SU-DHL-6 (cell line): ENCODE measurements around the gene SETBP1.

Experiments
- H2AFZ ChIP-seq: fragments of 200-600 bp; sonication (generic); 2 replicates; pipeline ENCODE4 v1.6.1; 2014; ENCODE audit warnings: low read depth, mild to moderate bottlenecking, moderate library complexity, mixed read lengths, antibody characterized with exemption, low read length; ENCODE audit not compliant: severe bottlenecking
- H3F3A ChIP-seq: fragments of 200-600 bp; shearing (Covaris generic); 2 replicates; pipeline ENCODE4 v1.6.0; 2016; ENCODE audit warnings: antibody characterized with exemption, mild to moderate bottlenecking; ENCODE audit not compliant: insufficient read depth
- H3K27ac ChIP-seq: fragments of 200-600 bp; sonication (generic); 2 replicates; pipeline ENCODE4 v1.5.1; 2016; ENCODE audit warnings: low read depth, mild to moderate bottlenecking, low read length, moderate library complexity, mixed read lengths
- H3K27me3 ChIP-seq: fragments of 200-600 bp; sonication (generic), shearing (Covaris generic); 2 replicates; pipeline ENCODE4 v1.6.0; 2014; ENCODE audit warnings: mild to moderate bottlenecking, low read length
- H3K36me3 ChIP-seq: fragments of 200-600 bp; sonication (generic); 2 replicates; pipeline ENCODE4 v1.6.1; 2014; ENCODE audit warnings: mild to moderate bottlenecking, low read length, mixed read lengths
- H3K4me2 ChIP-seq: fragments of 300-600, 200-600 bp; shearing (Covaris generic), sonication (generic); 2 replicates; pipeline ENCODE4 v1.6.0; 2014; ENCODE audit warnings: low read length, low read depth, mild to moderate bottlenecking; ENCODE audit not compliant: poor library complexity, severe bottlenecking
- H3K4me3 ChIP-seq: fragments of 200-600 bp; sonication (generic); 2 replicates; pipeline ENCODE4 v1.5.1; 2014; ENCODE audit warnings: antibody characterized with exemption, low read length, mild to moderate bottlenecking, mixed read lengths; ENCODE audit not compliant: insufficient read depth, poor library complexity, severe bottlenecking
- H3K79me2 ChIP-seq: fragments of 200-600 bp; sonication (generic); 2 replicates; pipeline ENCODE4 v1.6.1; 2014; ENCODE audit warnings: mild to moderate bottlenecking, low read length, moderate library complexity; ENCODE audit not compliant: insufficient read depth
- H3K9ac ChIP-seq: fragments of 200-600 bp; sonication (generic); 2 replicates; pipeline ENCODE4 v1.7.0; 2014; ENCODE audit warnings: mild to moderate bottlenecking, low read length
- H3K9me2 ChIP-seq: fragments of 200-600 bp; sonication (generic); replicated peaks from 2 replicates; pipeline ENCODE4 v1.6.1; 2014; ENCODE audit warnings: low read length; ENCODE audit not compliant: insufficient read depth
- H3K9me3 ChIP-seq: fragments of 200-600 bp; sonication (generic); 2 replicates; pipeline ENCODE4 v1.6.1; 2014; ENCODE audit warnings: low read length, mixed read lengths; ENCODE audit not compliant: insufficient read depth
- H4K20me1 ChIP-seq: fragments of 200-600 bp; sonication (generic); 2 replicates; pipeline ENCODE4 v1.6.1; 2014; ENCODE audit warnings: low read depth, mild to moderate bottlenecking, antibody characterized with exemption, low read length, moderate library complexity, mixed read lengths
- EZH2phosphoT487 ChIP-seq: fragments of 200-600 bp; sonication (generic), shearing (Covaris generic); conservative IDR thresholded peaks from 2 replicates; pipeline ENCODE4 v1.6.1; 2018; ENCODE audit warnings: mild to moderate bottlenecking, antibody characterized with exemption, low read length, moderate library complexity, mixed read lengths
- TF ChIP-seq, protein P1 (sequence below): fragments of 200-600 bp; sonication (generic); IDR thresholded peaks from one replicate; pipeline ENCODE4 v1.5.1; 2017; ENCODE audit warnings: antibody characterized with exemption, mild to moderate bottlenecking, low read length, moderate library complexity; ENCODE audit not compliant: insufficient read depth, poor library complexity, severe bottlenecking

The SETBP1 gene

DNA sequence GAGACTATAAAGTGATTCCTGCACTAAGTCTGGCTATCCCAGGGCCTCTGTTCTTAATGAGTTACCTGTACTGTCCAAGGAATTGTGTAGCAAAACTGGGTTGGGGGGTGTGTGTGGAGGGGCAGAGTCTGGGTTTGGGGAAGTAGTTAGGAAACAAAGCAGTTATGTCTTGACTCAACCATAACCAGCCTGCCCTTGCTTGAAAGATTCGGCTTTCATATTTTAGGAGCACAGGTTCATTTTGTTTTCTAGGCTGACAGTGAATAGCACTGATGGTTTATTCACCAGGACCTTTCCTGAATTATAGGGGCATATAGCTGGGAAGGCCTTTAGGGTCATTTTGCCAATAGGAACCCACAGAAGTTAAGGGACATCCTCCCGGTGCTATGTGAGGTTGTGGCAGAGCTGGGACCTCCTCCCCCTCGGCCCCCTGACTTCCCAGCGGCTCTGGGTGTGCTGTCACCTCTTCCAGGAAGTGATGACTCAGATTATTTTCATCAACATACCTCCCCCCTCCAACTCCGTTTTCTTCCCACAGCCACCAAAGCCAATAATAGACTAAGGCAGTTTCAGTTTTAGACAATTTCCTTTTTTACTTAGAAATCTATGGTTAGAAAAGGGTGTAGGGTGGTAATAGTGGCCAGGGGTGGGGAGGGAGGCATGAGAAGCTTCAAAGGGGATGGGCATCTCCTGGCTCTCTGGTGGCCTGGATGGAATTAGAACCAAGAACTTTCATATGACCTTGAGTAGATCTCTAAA is 44.8 kb downstream of the SETBP1 start:
- Histone ChIP-seq H3K36me3 (no peaks in the 10 kb centered on the region), H3K9me2 (no peaks in the 10 kb centered on the region), H3F3A (peaks cover 22% of the 10 kb centered on the region; the same call in 1 of the 2 replicates), H4K20me1 (no peaks in the 10 kb centered on the region), H3K9ac (no peak overlapping the region), H2AFZ (no peak overlapping the region), H3K4me3 (no peak overlapping the region), H3K79me2 (no peaks in the 10 kb centered on the region), H3K27me3 (no peaks in the 10 kb centered on the region), H3K9me3 (no peaks in the 10 kb centered on the region), H3K4me2 (peak overlapping the region; percentile 38), H3K27ac (peak overlapping the region; percentile 59)
- TF ChIP-seq EZH2phosphoT487, result no peak
- TF ChIP-seq, protein P1, sequence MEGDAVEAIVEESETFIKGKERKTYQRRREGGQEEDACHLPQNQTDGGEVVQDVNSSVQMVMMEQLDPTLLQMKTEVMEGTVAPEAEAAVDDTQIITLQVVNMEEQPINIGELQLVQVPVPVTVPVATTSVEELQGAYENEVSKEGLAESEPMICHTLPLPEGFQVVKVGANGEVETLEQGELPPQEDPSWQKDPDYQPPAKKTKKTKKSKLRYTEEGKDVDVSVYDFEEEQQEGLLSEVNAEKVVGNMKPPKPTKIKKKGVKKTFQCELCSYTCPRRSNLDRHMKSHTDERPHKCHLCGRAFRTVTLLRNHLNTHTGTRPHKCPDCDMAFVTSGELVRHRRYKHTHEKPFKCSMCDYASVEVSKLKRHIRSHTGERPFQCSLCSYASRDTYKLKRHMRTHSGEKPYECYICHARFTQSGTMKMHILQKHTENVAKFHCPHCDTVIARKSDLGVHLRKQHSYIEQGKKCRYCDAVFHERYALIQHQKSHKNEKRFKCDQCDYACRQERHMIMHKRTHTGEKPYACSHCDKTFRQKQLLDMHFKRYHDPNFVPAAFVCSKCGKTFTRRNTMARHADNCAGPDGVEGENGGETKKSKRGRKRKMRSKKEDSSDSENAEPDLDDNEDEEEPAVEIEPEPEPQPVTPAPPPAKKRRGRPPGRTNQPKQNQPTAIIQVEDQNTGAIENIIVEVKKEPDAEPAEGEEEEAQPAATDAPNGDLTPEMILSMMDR, result no peak

DNA sequence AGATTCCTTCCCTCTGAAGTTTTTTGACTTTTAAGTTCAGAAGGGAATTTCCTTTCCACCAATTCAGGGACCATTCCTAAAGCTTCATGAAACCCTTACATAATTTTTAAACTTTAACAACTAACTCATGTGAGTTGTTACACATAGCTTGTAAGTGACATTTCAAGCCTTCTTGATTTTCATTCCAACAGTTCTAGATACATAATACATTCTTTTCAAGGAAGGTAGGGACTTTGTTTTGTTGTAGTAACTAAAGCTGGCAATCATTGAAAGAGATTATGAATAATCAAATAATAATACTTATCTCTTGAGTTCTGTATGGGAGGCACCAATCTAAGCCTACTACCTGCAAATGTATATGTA is 45.4 kb downstream of the SETBP1 start:
- H3K9ac ChIP-seq, result no peak overlapping the region

DNA sequence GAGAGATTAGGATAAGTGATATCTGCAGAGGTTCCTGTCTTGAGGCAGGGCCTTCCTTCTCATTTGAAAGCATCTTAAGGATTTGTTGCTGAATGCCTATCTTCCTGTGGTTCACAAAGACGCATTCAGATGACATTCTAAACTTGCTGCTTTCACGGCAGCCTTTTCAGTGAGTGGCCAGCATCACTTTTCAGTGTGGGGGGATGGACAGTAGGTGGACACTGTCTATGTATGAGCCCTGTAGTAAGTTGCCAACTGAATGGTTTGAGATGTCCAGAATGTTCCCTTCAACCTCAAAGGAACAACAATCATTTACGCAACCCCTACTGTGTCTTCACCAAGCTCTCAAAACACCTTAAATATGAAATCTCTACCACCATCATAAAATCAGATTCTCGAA is 46.6 kb downstream of the SETBP1 start:
- no peaks in the 10 kb centered on the region for H4K20me1 ChIP-seq
- H3F3A ChIP-seq, result peaks cover 22% of the 10 kb centered on the region; the same call in 1 of the 2 replicates
- H3K27ac ChIP-seq, result no peak overlapping the region
- H3K4me2 ChIP-seq, result no peak overlapping the region
- no peaks in the 10 kb centered on the region for H3K9me3 ChIP-seq
- H3K27me3 ChIP-seq, result no peaks in the 10 kb centered on the region
- H2AFZ ChIP-seq, result no peak overlapping the region
- TF ChIP-seq, protein P1, result no peak
- TF ChIP-seq EZH2phosphoT487, result no peak
- no peaks in the 10 kb centered on the region for H3K79me2 ChIP-seq
- H3K9ac ChIP-seq, result no peak overlapping the region
- no peak overlapping the region for H3K4me3 ChIP-seq
- H3K36me3 ChIP-seq, result no peaks in the 10 kb centered on the region
- H3K9me2 ChIP-seq, result no peaks in the 10 kb centered on the region

More for the DNA sequence above, 45.4 kb downstream of the SETBP1 start:
- Histone ChIP-seq H3K27ac (no peak overlapping the region), H3K79me2 (no peaks in the 10 kb centered on the region), H4K20me1 (no peaks in the 10 kb centered on the region), H3F3A (peaks cover 22% of the 10 kb centered on the region; the same call in 1 of the 2 replicates), H2AFZ (no peak overlapping the region), H3K9me2 (no peaks in the 10 kb centered on the region), H3K36me3 (no peaks in the 10 kb centered on the region), H3K9me3 (no peaks in the 10 kb centered on the region), H3K4me2 (peak overlapping the region; percentile 38), H3K27me3 (no peaks in the 10 kb centered on the region), H3K4me3 (no peak overlapping the region)
- TF ChIP-seq, protein P1, result no peak
- TF ChIP-seq EZH2phosphoT487, result no peak
